Effector CD8-positive, alpha-beta T cell (primary cell): Measurements from ENCODE around the gene IPMK.
"Not testable (repeated sequence)": the region's sequence is repeated elsewhere in the genome, so short reads cannot be mapped to it uniquely, and the experiment has no call there.

Source experiments
- DNase-seq: peaks from one replicate; lab custom pipeline; 2025; lab: John Stamatoyannopoulos, UW

Gene IPMK

GRCh38 chr10:58220769-58221451, 46.8 kb downstream of the IPMK start:
- no peak for DNase-seq

DNA sequence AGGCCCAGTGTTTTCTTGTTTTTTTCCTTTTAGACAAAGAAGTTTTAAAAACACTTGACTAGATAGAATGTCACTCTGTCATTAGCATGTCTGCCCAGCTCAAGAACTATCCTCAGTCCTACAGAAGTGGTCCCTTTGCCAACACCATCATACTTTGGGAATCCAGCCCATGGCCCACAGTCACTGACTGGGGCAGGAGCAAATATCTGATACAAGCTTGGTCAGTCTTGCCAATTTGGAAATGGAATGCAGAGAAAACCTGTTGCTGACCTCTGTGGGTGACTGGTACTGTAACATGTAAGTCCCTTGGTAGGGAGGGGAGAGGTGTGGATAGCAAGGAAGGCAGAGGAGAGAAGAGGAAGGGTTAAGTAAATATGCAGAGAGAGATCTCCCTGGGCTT, 47.8 kb downstream of the IPMK start:
- DNase-seq, result no peak

- no peak for DNase-seq
Measured at GRCh38 chr10:58217612-58218011, 50.1 kb downstream of the IPMK start.

DNA sequence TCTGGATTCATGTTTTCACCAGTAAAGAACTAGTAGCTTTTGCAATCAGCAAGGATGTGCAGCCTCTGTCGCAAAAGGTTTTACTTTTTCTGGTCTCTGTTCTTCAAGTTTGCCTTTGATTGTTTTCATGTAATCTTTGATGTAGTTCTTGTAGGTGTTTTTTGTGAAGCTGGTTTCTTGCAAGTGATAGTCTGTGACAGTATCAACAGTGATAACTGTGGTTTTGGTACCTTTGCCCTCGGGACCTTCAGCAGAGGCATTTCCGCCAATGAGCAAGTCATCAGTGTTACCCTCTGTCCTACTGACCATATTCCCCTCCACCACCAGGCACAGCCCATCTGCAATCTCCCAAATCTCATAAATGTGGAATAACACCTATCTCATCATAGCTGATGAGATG, 55.1 kb downstream of the IPMK start:
- no peak for DNase-seq

DNA sequence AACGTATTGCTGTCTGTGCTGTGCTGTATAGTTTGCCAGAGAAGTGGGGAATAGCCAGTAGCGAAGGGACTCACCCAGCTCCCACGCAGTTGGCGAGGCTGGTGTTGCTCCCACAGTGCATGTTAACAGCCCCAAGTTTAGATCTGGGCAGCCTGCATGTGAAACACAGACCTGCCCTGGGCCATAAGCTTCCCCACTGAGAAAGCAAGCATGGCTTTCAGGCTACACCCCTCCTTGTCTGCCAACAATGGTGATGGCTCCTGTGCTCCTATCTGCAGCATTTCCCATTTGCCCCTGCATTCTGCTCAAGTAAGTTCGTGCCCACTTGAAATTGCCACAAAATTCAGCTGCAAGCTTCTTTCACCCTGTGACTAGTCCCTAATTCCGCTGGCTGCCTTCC, 57.5 kb downstream of the IPMK start:
- no peak for DNase-seq

DNA sequence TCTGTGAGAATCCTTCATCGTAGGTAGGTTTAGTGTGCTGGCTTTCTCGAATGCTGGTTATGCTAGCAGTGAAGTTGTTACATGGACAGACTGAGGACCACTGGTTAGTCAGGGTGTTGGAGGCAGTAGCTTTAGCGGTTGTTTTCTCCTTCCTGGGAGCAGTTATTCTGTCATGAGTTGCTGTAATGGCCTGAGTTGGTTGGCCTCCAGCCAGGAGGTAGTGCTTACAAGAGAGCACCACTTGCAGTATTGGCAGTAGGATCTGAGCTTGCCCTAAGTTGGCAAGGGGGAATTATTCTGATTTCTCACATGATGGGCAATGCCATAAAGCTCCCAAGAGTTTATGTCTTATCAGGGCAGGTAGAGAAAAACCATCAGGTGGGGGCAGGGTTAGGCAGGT, 58.0 kb downstream of the IPMK start:
- no peak for DNase-seq

DNA sequence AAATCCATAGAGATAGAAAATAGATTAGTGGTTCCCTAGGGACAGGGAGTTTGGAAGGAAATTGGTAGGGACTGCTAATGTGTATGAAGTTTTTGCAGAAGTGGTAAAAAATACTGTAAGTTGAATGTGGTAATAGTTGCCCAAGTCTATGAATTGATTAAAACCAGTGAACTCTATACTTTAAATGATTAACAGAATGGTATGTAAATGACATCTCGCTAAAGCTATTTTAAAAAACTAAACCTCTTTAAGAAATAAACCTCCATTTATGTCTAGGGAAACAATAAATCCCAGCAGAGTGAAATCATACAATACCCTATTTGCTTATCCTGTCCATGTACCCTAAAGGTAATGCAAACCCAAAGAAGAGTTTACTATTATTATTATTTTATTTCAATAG, 61.4 kb downstream of the IPMK start:
- no peak for DNase-seq

- no peak for DNase-seq
Measured at GRCh38 chr10:58201704-58202103, 66.0 kb downstream of the IPMK start.

GRCh38 chr10:58189269-58189668, 78.4 kb downstream of the IPMK start:
- no peak for DNase-seq

DNA sequence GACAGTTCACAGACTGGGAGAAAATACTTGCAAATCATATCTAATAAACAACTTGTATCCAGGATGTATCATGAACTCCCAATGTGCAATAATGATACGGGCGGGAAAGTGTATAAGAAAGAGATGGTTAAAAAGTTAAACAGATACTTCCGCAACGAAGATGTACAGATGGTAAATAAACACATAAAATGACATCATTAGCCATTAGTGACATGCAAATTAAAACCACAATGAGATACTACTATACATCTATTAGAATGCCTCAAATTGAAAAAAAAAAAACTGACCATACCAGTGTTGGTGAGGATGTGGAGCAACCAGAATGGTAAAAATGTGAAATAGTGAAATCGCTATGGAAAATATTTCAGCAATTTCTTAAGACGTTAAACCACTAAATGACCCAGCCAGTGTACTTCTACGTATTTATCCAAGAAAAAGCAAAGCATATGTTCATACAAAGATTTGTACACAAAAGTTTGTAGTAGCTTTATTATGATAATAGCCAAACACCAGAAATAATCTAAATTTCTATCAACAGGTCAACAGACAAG, 83.5 kb downstream of the IPMK start:
- DNase-seq, result no peak

- no peak for DNase-seq
Measured at GRCh38 chr10:58180666-58181065, 87.0 kb downstream of the IPMK start.

DNA sequence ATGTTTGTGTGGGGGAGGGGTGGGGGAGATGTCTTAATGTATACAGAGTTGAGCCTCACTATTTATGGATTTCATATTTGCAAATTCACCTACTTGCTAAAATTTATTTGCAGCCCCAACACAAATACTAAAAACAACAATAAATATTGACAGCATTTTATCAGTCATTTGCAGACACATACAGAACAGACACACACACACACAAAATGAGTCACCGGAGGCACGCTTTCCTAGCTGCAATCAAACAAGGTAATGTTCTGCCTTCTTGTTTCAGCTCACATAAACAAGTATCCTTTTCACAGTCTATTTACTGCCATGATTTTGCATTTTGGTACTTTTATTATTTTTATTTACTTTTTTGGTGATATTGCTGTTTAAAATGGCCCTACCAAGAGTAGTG, 88.5 kb downstream of the IPMK start:
- no peak for DNase-seq

GRCh38 chr10:58178811-58179210, 88.9 kb downstream of the IPMK start:
- DNase-seq, result no peak

- no peak for DNase-seq
Measured at GRCh38 chr10:58177362-58177947, 90.2 kb downstream of the IPMK start.

GRCh38 chr10:58175990-58176900, 91.4 kb downstream of the IPMK start:
- no peak for DNase-seq

- DNase-seq, result no peak
Measured at GRCh38 chr10:58174831-58175230, 92.9 kb downstream of the IPMK start.

GRCh38 chr10:58173391-58173790, 94.3 kb downstream of the IPMK start:
- DNase-seq, result no peak

DNA sequence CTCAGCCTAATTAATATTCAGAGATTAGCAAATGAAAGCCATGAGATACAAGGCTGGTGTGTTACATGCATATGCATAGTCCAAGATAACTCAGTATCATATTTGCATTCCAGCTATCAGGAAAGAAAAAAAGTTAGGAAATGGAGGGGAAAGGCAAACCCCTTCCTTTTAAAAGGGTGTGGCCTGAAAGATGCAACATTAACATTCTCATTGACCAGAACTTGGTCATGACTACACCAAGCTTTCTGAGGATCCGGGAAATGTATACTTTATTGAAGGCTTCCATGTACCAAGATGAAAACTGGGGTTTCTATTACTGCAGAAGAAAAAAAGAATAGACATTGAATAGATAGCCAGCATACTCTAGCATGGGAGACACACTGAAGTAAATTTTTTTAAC, 96.5 kb downstream of the IPMK start:
- no peak for DNase-seq

DNA sequence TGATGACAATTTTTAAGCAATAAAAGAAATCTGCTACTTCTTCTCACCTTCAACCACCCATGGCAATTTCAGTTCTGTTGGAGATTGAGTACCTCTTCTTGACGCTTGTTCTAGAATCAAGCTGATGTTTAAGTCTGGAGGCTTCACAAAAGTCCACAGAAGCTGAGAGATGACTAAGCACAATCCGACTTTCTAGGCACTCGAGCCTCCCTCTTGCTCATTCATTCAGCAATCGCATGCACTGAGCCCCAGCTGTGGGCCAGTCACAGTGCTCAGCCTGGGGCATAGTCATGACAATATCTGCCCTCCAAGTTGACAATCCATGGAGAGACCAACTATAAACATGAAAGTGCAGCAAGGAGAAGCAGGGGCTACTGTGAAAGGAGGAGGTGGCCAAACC, 103.2 kb downstream of the IPMK start:
- DNase-seq, result no peak

DNA sequence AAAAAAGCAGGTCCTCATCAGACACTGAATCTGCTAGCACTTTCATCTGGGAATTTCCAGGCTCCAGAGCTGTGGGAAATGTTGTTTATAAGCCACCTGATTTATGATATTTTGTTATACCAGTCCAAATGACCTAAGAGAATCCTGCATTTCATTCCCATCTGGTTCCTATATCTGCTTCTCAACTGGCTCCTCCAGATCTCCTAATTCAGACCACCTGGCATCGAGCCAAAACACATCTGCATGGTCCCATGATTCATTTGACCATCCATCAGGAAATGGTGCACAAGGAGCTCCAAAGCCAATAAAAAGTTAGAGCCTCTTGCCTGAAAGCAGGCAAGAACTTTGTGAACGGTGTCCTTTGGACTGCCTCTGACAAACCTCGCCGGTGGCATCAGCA, 108.9 kb downstream of the IPMK start:
- DNase-seq, result no peak

DNA sequence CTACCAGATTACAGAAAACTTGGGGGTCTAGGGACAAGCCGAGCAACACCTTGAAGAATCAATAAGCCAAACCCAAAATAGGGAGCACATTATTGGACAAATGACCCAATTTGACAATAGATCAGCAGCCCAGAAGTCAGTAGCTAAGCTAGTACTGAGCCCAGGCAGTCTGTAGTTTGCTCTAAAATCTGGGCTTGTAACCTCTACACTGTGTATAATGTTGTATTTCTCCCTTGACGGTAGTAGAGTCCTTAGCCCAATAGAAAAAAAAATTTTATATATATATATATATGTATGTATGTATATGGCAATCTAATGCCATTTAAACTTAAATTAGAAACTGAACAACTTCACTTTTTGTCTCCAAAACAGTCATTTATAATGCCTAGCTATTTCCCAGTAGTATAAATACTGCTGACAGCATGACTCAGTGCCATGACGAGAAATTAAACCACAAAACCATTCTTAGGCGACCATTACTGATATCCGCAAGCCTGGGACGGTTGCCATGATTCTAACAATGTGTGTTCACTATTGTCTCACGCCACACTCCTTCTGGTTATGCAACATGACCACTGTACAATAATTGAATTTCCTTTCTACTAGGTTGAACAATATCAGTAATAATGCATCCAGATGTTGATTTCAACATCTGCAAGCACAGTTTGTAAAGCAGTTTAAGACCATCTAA, 110.5 kb downstream of the IPMK start:
- no peak for DNase-seq

DNA sequence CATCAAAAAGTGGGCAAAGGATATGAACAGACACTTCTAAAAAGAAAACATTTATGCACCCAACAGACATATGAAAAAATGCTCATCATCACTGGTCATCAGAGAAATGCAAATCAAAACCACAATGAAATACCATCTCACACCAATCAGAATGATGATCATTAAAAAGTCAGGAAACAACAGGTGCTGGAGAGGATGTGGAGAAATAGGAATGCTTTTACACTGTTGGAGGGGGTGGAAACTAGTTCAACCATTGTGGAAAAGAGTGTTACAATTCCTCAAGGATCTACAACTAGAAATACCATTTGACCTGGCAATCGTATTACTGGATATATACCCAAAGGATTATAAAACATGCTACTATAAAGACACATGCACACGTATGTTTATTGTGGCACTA, 111.8 kb downstream of the IPMK start:
- not testable (repeated sequence) for DNase-seq
